CD14-positive monocyte (primary cell): ENCODE measurements around the gene DDR1. TPM values are rescaled to one million over a fixed set of nuclear protein-coding genes. Genes with fewer than 3 reads are reported as not detected.

Source experiments
- DNase-seq, 3 donors: peaks; one replicate each; pipeline ENCODE4 v3.0.0-alpha.2; 2011 to 2022
- H2AFZ ChIP-seq: 2 replicates; pipeline ENCODE4 v1.6.0; 2012; ENCODE audit warnings: mild to moderate bottlenecking, low read depth, low read length, inconsistent platforms; ENCODE audit not compliant: insufficient read depth, poor library complexity, severe bottlenecking
- H3K27ac ChIP-seq, 2 donors: 1 replicate in 1 of 2; 2 replicates in 1 of 2; pipeline ENCODE4 v1.5.1; 2012 to 2013; ENCODE audit warnings: low read length in 2 of 2, control low read depth in 1 of 2, inconsistent platforms in 1 of 2, low read depth in 1 of 2, mild to moderate bottlenecking in 1 of 2
- H3K27me3 ChIP-seq, 2 donors: one replicate each; pipeline versions ENCODE4 v1.6.0 to v1.6.1; 2011 to 2013; ENCODE audit warnings: low read length in 2 of 2; ENCODE audit not compliant: control insufficient read depth in 2 of 2, insufficient read depth in 2 of 2
- H3K36me3 ChIP-seq, 2 donors: replicated peaks in 1 of 2; 1 replicate in 1 of 2; 2 replicates in 1 of 2; pipeline versions ENCODE4 v1.5.1 to v1.6.1; 2012 to 2013; ENCODE audit warnings: low read length in 2 of 2, control low read depth in 1 of 2, inconsistent platforms in 1 of 2, mild to moderate bottlenecking in 1 of 2; ENCODE audit not compliant: insufficient read depth in 2 of 2, control insufficient read depth in 1 of 2
- H3K4me1 ChIP-seq, 2 donors: 1 replicate in 1 of 2; 2 replicates in 1 of 2; pipeline versions ENCODE4 v1.5.1 to v1.6.1; 2012 to 2013; ENCODE audit warnings: low read length in 2 of 2, control low read depth in 1 of 2, inconsistent platforms in 1 of 2, mild to moderate bottlenecking in 1 of 2, moderate library complexity in 1 of 2; ENCODE audit not compliant: insufficient read depth in 2 of 2, control insufficient read depth in 1 of 2
- H3K4me2 ChIP-seq: replicated peaks from 2 replicates; pipeline ENCODE3; 2012; ENCODE audit warnings: low read length, moderate library complexity, mild to moderate bottlenecking; ENCODE audit not compliant: poor library complexity, severe bottlenecking; ENCODE audit errors: extremely low read depth
- H3K4me3 ChIP-seq, 3 experiments: fragments of 200-600 bp in 1 of 3; sonication (generic) in 1 of 3; replicated peaks in 1 of 3; 1 replicate in 2 of 3; 2 replicates in 1 of 3; pipeline ENCODE4 v1.5.1; 2011 to 2013; ENCODE audit warnings: low read length in 3 of 3, mild to moderate bottlenecking in 3 of 3, control low read depth in 2 of 3, low read depth in 2 of 3, inconsistent platforms in 1 of 3, moderate library complexity in 1 of 3
- H3K79me2 ChIP-seq: 2 replicates; pipeline ENCODE4 v1.6.0; 2012; ENCODE audit warnings: mild to moderate bottlenecking, control low read depth, inconsistent platforms, low read length, moderate library complexity; ENCODE audit not compliant: insufficient read depth
- H3K9ac ChIP-seq: 2 replicates; pipeline ENCODE4 v1.6.0; 2017; ENCODE audit warnings: low read length, mild to moderate bottlenecking; ENCODE audit not compliant: insufficient read depth, poor library complexity, severe bottlenecking
- H3K9me3 ChIP-seq, 2 donors: replicated peaks in 1 of 2; 1 replicate in 1 of 2; 2 replicates in 1 of 2; pipeline versions ENCODE4 v1.5.1 to v1.6.1; 2012 to 2013; ENCODE audit warnings: low read length in 2 of 2, control low read depth in 1 of 2; ENCODE audit not compliant: control insufficient read depth in 1 of 2, insufficient read depth in 1 of 2
- H4K20me1 ChIP-seq: 2 replicates; pipeline ENCODE4 v1.6.0; 2012; ENCODE audit warnings: mild to moderate bottlenecking, low read length, control low read depth, moderate library complexity; ENCODE audit not compliant: insufficient read depth
- H3K27ac Mint-ChIP-seq, 7 donors: one replicate each; pipeline ENCODE4 v1.8.0; 2020; ENCODE audit warnings: mild to moderate bottlenecking in 7 of 7, mixed read lengths in 7 of 7, moderate library complexity in 6 of 7, inconsistent platforms in 2 of 7
- H3K27me3 Mint-ChIP-seq, 3 donors: one replicate each; pipeline ENCODE4 v1.8.0; 2021 to 2022; ENCODE audit warnings: low read depth in 3 of 3, mild to moderate bottlenecking in 3 of 3, mixed read lengths in 3 of 3, moderate library complexity in 3 of 3, inconsistent platforms in 1 of 3
- H3K36me3 Mint-ChIP-seq, 2 donors: one replicate each; pipeline ENCODE4 v1.8.0; 2020; ENCODE audit warnings: mixed read lengths in 2 of 2, inconsistent platforms in 1 of 2, mild to moderate bottlenecking in 1 of 2
- H3K4me1 Mint-ChIP-seq: one replicate; pipeline ENCODE4 v1.8.0; 2020; ENCODE audit warnings: mild to moderate bottlenecking, mixed read lengths
- H3K4me3 Mint-ChIP-seq, 2 donors: one replicate each; pipeline ENCODE4 v1.8.0; 2020; ENCODE audit warnings: mild to moderate bottlenecking in 2 of 2, mixed read lengths in 2 of 2, moderate library complexity in 1 of 2
- H3K9me3 Mint-ChIP-seq, 7 donors: one replicate each; pipeline ENCODE4 v1.8.0; 2020 to 2022; ENCODE audit warnings: mixed read lengths in 7 of 7, mild to moderate bottlenecking in 6 of 7, moderate library complexity in 6 of 7, inconsistent platforms in 2 of 7
- WGBS: methylation state at CpG from one replicate; pipeline ENCODE4 v1.1.5; 2013; ENCODE audit warnings: missing lambda C conversion rate; ENCODE audit not compliant: insufficient coverage; 5-methylcytosine and 5-hydroxymethylcytosine counted together
- intact Hi-C, 2 donors: fragments of 100-400 bp; cut with micrococcal nuclease; formaldehyde crosslinking; loops; one replicate each; pipeline versions ENCODE4 v1.15.0 to v1.15.1; 2023
- polyA plus RNA-seq, 3 donors: library from polyadenylated mRNA; depleted of rRNA in 1 of 3; unstranded in 2 of 3; stranded (reverse) in 1 of 3; fragments of 300-500 nt in 2 of 3; fragments of >200 nt in 1 of 3; fragmentation: Illumina TruSeq in 2 of 3; gene quantifications; 1 replicate in 2 of 3; 2 replicates in 1 of 3; pipeline ENCODE4 v1.2.3, GENCODE V29; 2012 to 2021
- TF ChIP-seq, protein P1 (sequence below): fragments of 200-600 bp; IDR thresholded peaks from one replicate; pipeline ENCODE4 v1.8.0; 2022; ENCODE audit warnings: antibody characterized with exemption, mild to moderate bottlenecking

Gene DDR1
- polyA plus RNA-seq, 3 donors: 0.39 to 1.0 (median 0.51) TPM

GRCh38 chr6:30854285-30855040 is 29.9 kb upstream of the DDR1 start:
- Histone ChIP-seq H4K20me1 (no peaks in the 10 kb centered on the region), H2AFZ (no peak overlapping the region), H3K79me2 (no peaks in the 10 kb centered on the region), H3K4me1 (peaks cover 7 to 9% of the 10 kb centered on the region in 2 donors), H3K27ac (no peak overlapping the region), H3K9ac (no peak overlapping the region), H3K4me3 (no peak overlapping the region), H3K4me2 (no peak overlapping the region), H3K9me3 (peaks cover 15 to 18% of the 10 kb centered on the region in 2 donors), H3K27me3 (no peaks in the 10 kb centered on the region), H3K36me3 (no peaks in the 10 kb centered on the region)
- peaks cover 10% of the 10 kb centered on the region for H3K4me1 Mint-ChIP-seq
- DNase-seq: no peak
- peaks cover 5 to 7% (median 7%) of the 10 kb centered on the region in 3 donors for H3K27me3 Mint-ChIP-seq
- TF ChIP-seq, protein P1, sequence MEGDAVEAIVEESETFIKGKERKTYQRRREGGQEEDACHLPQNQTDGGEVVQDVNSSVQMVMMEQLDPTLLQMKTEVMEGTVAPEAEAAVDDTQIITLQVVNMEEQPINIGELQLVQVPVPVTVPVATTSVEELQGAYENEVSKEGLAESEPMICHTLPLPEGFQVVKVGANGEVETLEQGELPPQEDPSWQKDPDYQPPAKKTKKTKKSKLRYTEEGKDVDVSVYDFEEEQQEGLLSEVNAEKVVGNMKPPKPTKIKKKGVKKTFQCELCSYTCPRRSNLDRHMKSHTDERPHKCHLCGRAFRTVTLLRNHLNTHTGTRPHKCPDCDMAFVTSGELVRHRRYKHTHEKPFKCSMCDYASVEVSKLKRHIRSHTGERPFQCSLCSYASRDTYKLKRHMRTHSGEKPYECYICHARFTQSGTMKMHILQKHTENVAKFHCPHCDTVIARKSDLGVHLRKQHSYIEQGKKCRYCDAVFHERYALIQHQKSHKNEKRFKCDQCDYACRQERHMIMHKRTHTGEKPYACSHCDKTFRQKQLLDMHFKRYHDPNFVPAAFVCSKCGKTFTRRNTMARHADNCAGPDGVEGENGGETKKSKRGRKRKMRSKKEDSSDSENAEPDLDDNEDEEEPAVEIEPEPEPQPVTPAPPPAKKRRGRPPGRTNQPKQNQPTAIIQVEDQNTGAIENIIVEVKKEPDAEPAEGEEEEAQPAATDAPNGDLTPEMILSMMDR: no peak
- intact Hi-C loops: no loop called here
- peak overlapping the region in 2 of 7 donors; percentile 23 to 58 for H3K27ac Mint-ChIP-seq
- no peak overlapping the region for H3K4me3 Mint-ChIP-seq
- 87% methylated on average over 3 of the region's 5 CpGs for WGBS
- H3K9me3 Mint-ChIP-seq: peaks cover 23 to 45% (median 35%) of the 10 kb centered on the region in 7 donors
- no peaks in the 10 kb centered on the region for H3K36me3 Mint-ChIP-seq

DNA sequence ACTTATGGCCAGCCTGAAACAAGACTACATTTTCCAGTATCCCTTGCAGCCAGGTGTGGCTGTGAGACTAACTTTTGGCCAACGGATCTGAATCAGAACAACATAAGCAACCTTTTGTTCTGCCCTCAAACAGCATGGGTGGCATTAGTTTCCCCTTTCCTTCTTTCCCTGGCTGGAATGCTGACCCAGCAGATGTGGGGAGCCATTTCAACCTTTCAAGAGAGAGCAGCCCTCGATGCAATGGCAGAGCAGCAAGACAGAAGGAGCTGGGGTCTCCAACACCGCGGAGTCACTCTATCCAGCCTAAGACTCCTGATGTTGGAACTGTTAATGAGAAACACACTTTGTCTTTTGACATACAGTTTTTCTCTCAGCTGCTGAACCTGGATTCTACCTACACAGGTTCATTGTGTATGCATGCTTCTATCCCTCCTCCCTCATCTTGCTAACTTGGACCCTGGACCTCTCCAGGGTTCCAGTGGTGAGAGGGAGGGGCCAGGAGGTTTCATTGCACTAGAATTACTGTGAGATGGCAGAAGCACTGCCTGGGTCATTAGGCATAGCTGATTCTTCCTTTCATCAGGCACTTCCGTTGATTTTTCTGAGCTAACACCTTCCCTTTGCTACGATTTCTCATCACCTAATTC is 28.8 kb upstream of the DDR1 start:
- Histone ChIP-seq H2AFZ (no peak overlapping the region), H3K79me2 (no peaks in the 10 kb centered on the region), H3K4me2 (no peak overlapping the region), H3K4me1 (peaks cover 7 to 9% of the 10 kb centered on the region in 2 donors), H3K9ac (no peak overlapping the region), H4K20me1 (no peaks in the 10 kb centered on the region), H3K4me3 (no peak overlapping the region), H3K27me3 (no peaks in the 10 kb centered on the region), H3K27ac (no peak overlapping the region), H3K9me3 (peaks cover 18 to 26% of the 10 kb centered on the region in 2 donors), H3K36me3 (no peaks in the 10 kb centered on the region)
- Mint-ChIP-seq H3K27ac (no peak overlapping the region), H3K27me3 (peaks cover 5 to 11% (median 7%) of the 10 kb centered on the region in 3 donors), H3K36me3 (no peaks in the 10 kb centered on the region), H3K4me3 (no peak overlapping the region), H3K4me1 (peaks cover 10% of the 10 kb centered on the region), H3K9me3 (peaks cover 28 to 49% (median 41%) of the 10 kb centered on the region in 7 donors)
- WGBS: 96% methylated on average over 2 of the region's 6 CpGs
- DNase-seq: no peak
- intact Hi-C loops: no loop called here
- TF ChIP-seq, protein P1: no peak
